Measurements from ENCODE around the gene SEC61B. TPM values are rescaled to one million over a fixed set of nuclear protein-coding genes. Genes with fewer than 3 reads are reported as not detected.

Gene SEC61B
- total and polyA plus RNA-seq, 2 donors from 2014 or later, result 118 to 328 TPM

DNA sequence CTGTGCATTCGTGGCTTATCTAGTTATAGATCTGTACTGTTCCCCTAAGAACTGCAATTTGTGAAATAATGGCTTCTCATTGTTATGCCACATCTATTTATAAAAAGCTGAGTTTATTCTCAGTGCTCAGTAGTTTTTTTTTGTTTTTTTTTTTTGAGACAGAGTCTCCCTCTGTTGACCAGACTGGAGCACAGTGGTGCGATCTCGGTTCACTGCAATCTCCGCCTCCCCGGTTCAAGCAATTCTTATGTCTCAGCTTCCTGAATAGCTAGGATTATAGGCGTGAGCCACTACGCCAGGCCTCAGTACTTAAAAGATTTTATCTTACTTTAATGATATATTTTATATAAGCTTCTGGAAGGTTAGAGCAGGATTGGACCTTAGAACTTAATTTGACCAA is 19.0 kb downstream of the SEC61B start:
- no peaks in the 10 kb centered on the region for H3K4me1 ChIP-seq (ENCODE audit: control insufficient read depth in 2 of 3, insufficient read depth in 2 of 3, low read depth in 1 of 3, low read length in 3 of 3)
- H3K9me3 ChIP-seq (ENCODE audit: control insufficient read depth in 2 of 3, insufficient read depth in 1 of 3, low read length in 3 of 3), result no peaks in the 10 kb centered on the region
- H3K9ac ChIP-seq (ENCODE audit: low read length in 3 of 3), result no peak overlapping the region
- intact Hi-C loops (cut with DNase I), result no loop called here
- H3K27ac ChIP-seq (ENCODE audit: low read depth in 2 of 2, low read length in 2 of 2), result no peak overlapping the region
- DNase-seq (peak in 1 of 5 donors; percentile 16), FAIRE-seq (no peak)
- H3K27me3 ChIP-seq (ENCODE audit: control insufficient read depth, insufficient read depth, low read length), result no peaks in the 10 kb centered on the region
- TF ChIP-seq CTCF (IDR thresholded peaks at IDR 0.05; ENCODE audit: borderline replicate concordance, extremely low read depth, insufficient read depth), result no peak
- H3K4me3 ChIP-seq (ENCODE audit: low read length in 3 of 3), result no peak overlapping the region
- peaks cover 0 to 3% (median 0%) of the 10 kb centered on the region in 3 donors for H3K36me3 ChIP-seq (ENCODE audit: control insufficient read depth in 2 of 3, insufficient read depth in 3 of 3, low read length in 3 of 3)

DNA sequence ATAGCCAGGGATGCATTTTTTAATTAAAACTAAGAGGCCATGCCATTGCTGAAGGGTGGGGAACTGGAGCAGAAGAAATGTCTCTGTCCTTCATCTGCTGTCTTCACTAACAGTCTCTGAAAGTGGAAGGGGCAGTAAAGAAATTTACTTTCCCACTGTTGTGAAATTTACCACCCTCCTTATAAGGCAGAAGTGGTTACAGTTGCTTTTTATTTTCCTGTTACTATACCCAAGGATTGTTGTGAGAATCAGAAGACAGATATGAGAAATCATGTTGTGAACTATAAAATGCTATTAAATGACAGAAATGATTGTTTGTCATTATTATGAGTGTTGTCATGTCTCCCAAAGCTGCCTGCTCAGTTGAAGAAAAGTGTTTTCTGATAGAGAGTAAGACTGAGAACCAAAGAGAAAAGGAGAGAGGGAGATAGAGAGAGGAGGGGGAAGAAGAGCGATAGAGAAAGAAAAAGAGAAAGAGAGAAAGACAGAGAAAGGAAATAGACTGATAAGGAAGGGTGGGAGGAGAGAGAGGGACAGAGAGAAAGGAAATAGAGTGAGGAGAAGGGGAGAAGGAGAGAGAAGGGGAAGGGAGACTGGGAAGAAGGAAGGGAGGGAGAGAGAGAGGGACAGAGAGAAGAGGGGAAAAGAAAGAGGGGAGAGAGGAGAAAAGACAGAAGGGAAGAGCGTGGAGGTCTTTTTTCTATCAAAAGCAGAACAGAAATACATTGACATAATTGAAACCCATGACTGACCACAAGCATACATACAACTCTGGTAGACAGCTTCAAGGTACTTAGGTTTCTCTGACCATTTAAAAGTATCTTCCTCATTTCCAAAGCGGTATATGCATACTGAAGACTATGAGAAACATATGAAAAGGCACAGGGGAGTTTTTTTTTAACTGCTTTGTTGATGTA is 22.5 kb downstream of the SEC61B start:
- intact Hi-C loops (cut with DNase I), result no loop called here
- no peaks in the 10 kb centered on the region for H3K27me3 ChIP-seq (ENCODE audit: control insufficient read depth, insufficient read depth, low read length)
- H3K4me1 ChIP-seq (ENCODE audit: control insufficient read depth in 2 of 3, insufficient read depth in 2 of 3, low read depth in 1 of 3, low read length in 3 of 3), result no peaks in the 10 kb centered on the region
- FAIRE-seq (no peak), DNase-seq (no peak)
- H3K36me3 ChIP-seq (ENCODE audit: control insufficient read depth in 2 of 3, insufficient read depth in 3 of 3, low read length in 3 of 3), result peaks cover 0 to 3% (median 0%) of the 10 kb centered on the region in 3 donors
- no peak for TF ChIP-seq CTCF (IDR thresholded peaks at IDR 0.05; ENCODE audit: borderline replicate concordance, extremely low read depth, insufficient read depth)
- no peak overlapping the region for H3K9ac ChIP-seq (ENCODE audit: low read length in 3 of 3)
- H3K4me3 ChIP-seq (ENCODE audit: low read length in 3 of 3), result no peak overlapping the region
- H3K9me3 ChIP-seq (ENCODE audit: control insufficient read depth in 2 of 3, insufficient read depth in 1 of 3, low read length in 3 of 3), result no peaks in the 10 kb centered on the region
- H3K27ac ChIP-seq (ENCODE audit: low read depth in 2 of 2, low read length in 2 of 2), result no peak overlapping the region

DNA sequence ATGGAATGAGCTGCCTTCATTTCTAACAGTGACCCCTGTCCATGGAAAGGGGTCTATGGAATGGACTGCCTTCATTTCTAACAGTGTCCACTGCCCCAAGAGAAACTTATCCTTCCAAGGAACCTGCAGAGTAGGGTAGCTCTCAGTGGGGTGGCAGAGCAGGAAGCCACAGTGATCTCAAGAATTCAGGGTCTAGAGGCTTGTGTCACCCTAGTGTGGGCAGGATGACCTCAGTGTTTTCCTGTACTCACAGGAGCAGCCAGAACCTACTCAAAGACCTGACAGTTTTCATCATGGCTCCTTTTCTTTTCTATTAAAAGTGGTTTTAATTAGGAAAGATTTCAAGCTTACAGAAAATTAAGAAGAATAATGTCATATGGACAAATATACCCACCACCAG is 27.5 kb downstream of the SEC61B start:
- DNase-seq (no peak), FAIRE-seq (no peak)
- no peak overlapping the region for H3K27ac ChIP-seq (ENCODE audit: low read depth in 2 of 2, low read length in 2 of 2)
- H3K9me3 ChIP-seq (ENCODE audit: control insufficient read depth in 2 of 3, insufficient read depth in 1 of 3, low read length in 3 of 3), result no peaks in the 10 kb centered on the region
- intact Hi-C loops (cut with DNase I), result no loop called here
- no peaks in the 10 kb centered on the region for H3K36me3 ChIP-seq (ENCODE audit: control insufficient read depth in 2 of 3, insufficient read depth in 3 of 3, low read length in 3 of 3)
- no peaks in the 10 kb centered on the region for H3K4me1 ChIP-seq (ENCODE audit: control insufficient read depth in 2 of 3, insufficient read depth in 2 of 3, low read depth in 1 of 3, low read length in 3 of 3)
- no peak for TF ChIP-seq CTCF (IDR thresholded peaks at IDR 0.05; ENCODE audit: borderline replicate concordance, extremely low read depth, insufficient read depth)
- no peak overlapping the region for H3K4me3 ChIP-seq (ENCODE audit: low read length in 3 of 3)
- no peaks in the 10 kb centered on the region for H3K27me3 ChIP-seq (ENCODE audit: control insufficient read depth, insufficient read depth, low read length)
- H3K9ac ChIP-seq (ENCODE audit: low read length in 3 of 3), result no peak overlapping the region
